HG02973 (cell line): ENCODE results near the gene GRK6.

ENCODE experiments used
- ATAC-seq: cut with Tn5 transposase; IDR thresholded peaks from one replicate; pipeline ENCODE4 v1.9.1; 2021; ENCODE audit warnings: moderate library complexity; ENCODE audit not compliant: unreplicated experiment

GRK6 gene

GRCh38 chr5:177426566-177427210, at the start of gene GRK6:
Gene GRK6, plus strand, starts transcription at chr5:177426676. Its CDS starts 170 bp downstream, at chr5:177426846.
- ATAC-seq = peak; percentile 10

- ATAC-seq = no peak
Measured at GRCh38 chr5:177377851-177378776, 48.4 kb upstream of the GRK6 start.

GRCh38 chr5:177378884-177379883, 47.3 kb upstream of the GRK6 start:
- no peak for ATAC-seq

- no peak for ATAC-seq
Measured at GRCh38 chr5:177380805-177381126, 45.7 kb upstream of the GRK6 start.

- no peak for ATAC-seq
Measured at GRCh38 chr5:177382423-177383029, 44.0 kb upstream of the GRK6 start.

- no peak for ATAC-seq
Measured at GRCh38 chr5:177383181-177383580, 43.3 kb upstream of the GRK6 start.

- no peak for ATAC-seq
Measured at GRCh38 chr5:177384134-177384533, 42.3 kb upstream of the GRK6 start, which contains the start of gene SLC34A1. Gene SLC34A1, plus strand, starts transcription at chr5:177384434. Its CDS starts 1,308 bp downstream, at chr5:177385742.

GRCh38 chr5:177385720-177386119, 40.8 kb upstream of the GRK6 start:
- no peak for ATAC-seq

- ATAC-seq = no peak
Measured at GRCh38 chr5:177386542-177386941, 39.9 kb upstream of the GRK6 start.

GRCh38 chr5:177387405-177387804, 39.1 kb upstream of the GRK6 start:
- ATAC-seq = no peak

GRCh38 chr5:177388521-177389052, 37.9 kb upstream of the GRK6 start:
- no peak for ATAC-seq

- ATAC-seq = no peak
Measured at GRCh38 chr5:177389241-177390169, 37.0 kb upstream of the GRK6 start.

- ATAC-seq = peak; percentile 59
Measured at GRCh38 chr5:177390363-177391300, 35.8 kb upstream of the GRK6 start.

- no peak for ATAC-seq
Measured at GRCh38 chr5:177392765-177393164, 33.7 kb upstream of the GRK6 start.

- ATAC-seq = no peak
Measured at GRCh38 chr5:177393206-177393765, 33.2 kb upstream of the GRK6 start.

GRCh38 chr5:177393990-177394389, 32.5 kb upstream of the GRK6 start:
- no peak for ATAC-seq

- ATAC-seq = no peak
Measured at GRCh38 chr5:177396078-177396477, 30.4 kb upstream of the GRK6 start.

- no peak for ATAC-seq
Measured at GRCh38 chr5:177396807-177397206, 29.7 kb upstream of the GRK6 start.
